ENCODE results near the gene TRIP13.
"Not testable (repeated sequence)": the region's sequence is repeated elsewhere in the genome, so short reads cannot be mapped to it uniquely, and the experiment has no call there.

The TRIP13 gene

GRCh38 chr5:892394-893136 lies at the start of gene TRIP13, which contains the start of gene BRD9:
TRIP13 (plus strand) TSS chr5:892884; CDS start chr5:892999, 115 bp downstream.
BRD9 (minus strand) TSS chr5:892801; CDS start chr5:892657, 144 bp downstream.
- DNase-seq, result no peak

GRCh38 chr5:843371-843770 lies 49.3 kb upstream of the TRIP13 start:
- not testable (repeated sequence) for DNase-seq

- not testable (repeated sequence) for DNase-seq
Observed at GRCh38 chr5:843926-844325, 48.8 kb upstream of the TRIP13 start.

GRCh38 chr5:844426-844825 lies 48.3 kb upstream of the TRIP13 start:
- DNase-seq, result not testable (repeated sequence)

- DNase-seq, result not testable (repeated sequence)
Observed at GRCh38 chr5:845031-845675, 47.5 kb upstream of the TRIP13 start.

- not testable (repeated sequence) for DNase-seq
Observed at GRCh38 chr5:845676-846601, 46.7 kb upstream of the TRIP13 start.

GRCh38 chr5:846602-847091 lies 46.0 kb upstream of the TRIP13 start:
- DNase-seq, result not testable (repeated sequence)

- DNase-seq, result not testable (repeated sequence)
Observed at GRCh38 chr5:847212-847611, 45.5 kb upstream of the TRIP13 start.

GRCh38 chr5:847736-848135 lies 44.9 kb upstream of the TRIP13 start:
- not testable (repeated sequence) for DNase-seq

- DNase-seq, result no peak
Observed at GRCh38 chr5:848671-849111, 44.0 kb upstream of the TRIP13 start.

GRCh38 chr5:849651-850301 lies 42.9 kb upstream of the TRIP13 start:
- no peak for DNase-seq

- no peak for DNase-seq
Observed at GRCh38 chr5:850511-851006, 42.1 kb upstream of the TRIP13 start, which contains the start of gene ZDHHC11. ZDHHC11 (minus strand) TSS chr5:850986; CDS start chr5:850602, 384 bp downstream.

- DNase-seq, result no peak
Observed at GRCh38 chr5:851076-851475, 41.6 kb upstream of the TRIP13 start.

GRCh38 chr5:851553-851952 lies 41.1 kb upstream of the TRIP13 start:
- DNase-seq, result no peak

GRCh38 chr5:852018-852417 lies 40.7 kb upstream of the TRIP13 start:
- DNase-seq, result no peak

GRCh38 chr5:852431-853401 lies 40.0 kb upstream of the TRIP13 start:
- DNase-seq, result no peak

- not testable (repeated sequence) for DNase-seq
Observed at GRCh38 chr5:853416-854090, 39.1 kb upstream of the TRIP13 start.

GRCh38 chr5:854217-854616 lies 38.5 kb upstream of the TRIP13 start:
- DNase-seq, result no peak

- no peak for DNase-seq
Observed at GRCh38 chr5:854966-855743, 37.5 kb upstream of the TRIP13 start.
